CD4-positive, alpha-beta T cell treated with Interleukin-17A for 4 hours (primary cell): ENCODE results near the gene ZNF320.
"Not testable (repeated sequence)": the region's sequence is repeated elsewhere in the genome, so short reads cannot be mapped to it uniquely, and the experiment has no call there.

Experiments used
- DNase-seq: peaks from one replicate; pipeline ENCODE4 v3.0.0-alpha.2; 2020; ENCODE audit warnings: mixed read lengths

The ZNF320 gene

DNA sequence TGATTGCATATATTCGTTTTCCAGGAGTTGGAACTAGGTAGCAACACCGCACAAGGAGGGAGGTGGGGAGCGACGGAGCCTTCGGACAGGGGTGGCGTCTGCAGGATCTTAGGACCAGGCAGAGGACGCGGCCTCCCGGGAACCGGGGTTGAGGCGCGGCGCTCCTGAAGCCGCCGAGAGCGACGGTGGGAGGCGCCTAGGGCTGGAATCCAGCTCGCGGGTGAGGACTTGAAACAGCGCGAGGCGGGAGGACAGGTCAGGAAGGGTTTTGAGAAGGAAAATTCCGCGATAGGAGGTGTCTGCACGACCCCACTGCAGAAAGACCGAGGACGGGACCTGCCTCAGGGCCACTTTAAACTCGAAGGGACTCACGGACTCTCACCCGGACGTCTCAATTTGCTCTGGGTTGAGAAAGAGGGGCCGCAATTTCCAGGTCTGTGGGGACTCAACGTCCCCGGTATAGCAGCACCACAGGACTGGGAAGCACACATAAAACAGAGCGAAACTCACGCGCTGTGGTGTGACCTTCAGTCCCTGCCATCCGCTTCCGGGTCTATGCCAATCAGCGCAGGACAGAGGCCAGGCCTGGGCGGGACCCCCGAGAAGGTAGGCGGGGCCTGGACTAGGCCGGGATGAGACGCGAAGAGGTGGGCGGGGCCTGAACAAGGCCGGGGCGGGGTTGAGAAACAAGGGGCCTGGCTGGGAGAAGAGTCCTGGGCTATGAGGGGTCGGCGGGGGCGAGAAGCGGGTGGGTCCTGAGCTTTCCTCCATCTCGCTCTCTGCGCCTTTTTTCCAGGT lies at the start of gene ZNF320:
Gene ZNF320 (minus strand): TSS at position 498 of the 798 bp plus-strand sequence. CDS start 7,380 bp downstream, outside the sequence.
- DNase-seq = peak; percentile 93

GRCh38 chr19:52946322-52947310 lies 49.2 kb upstream of the ZNF320 start:
- no peak for DNase-seq

DNA sequence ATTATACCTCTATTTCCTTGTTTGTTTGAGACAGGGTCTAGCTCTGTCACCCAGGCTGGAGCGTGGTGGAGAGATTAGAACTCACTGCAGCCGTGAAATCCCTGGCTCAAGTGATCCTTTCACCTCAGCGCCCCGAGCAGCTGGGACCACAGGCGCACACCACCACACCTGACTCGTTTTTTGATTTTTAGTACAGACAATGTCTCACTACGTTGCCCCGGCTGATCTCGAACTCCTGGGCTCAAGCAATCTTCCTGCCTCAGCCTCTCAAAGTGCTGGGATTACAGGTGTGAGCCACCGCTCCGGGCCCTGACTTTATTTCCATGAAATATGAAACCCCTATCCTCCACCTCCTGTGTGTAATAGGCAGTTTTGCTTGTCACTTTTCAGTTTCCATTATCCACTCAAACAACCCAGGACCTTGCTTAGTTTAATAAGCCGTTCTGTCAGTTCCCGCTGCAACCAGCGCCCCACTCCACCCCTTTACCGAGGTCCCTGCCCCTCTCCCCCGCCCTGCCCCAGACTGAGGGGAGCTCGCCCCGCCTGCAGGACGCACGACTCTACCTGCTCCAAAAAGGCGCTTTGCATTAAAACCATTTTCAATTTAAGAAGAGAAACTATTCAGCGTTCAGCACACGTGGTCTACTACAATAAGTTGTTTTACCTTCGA lies 48.4 kb upstream of the ZNF320 start:
- DNase-seq = no peak

- not testable (repeated sequence) for DNase-seq
Measured at GRCh38 chr19:52944703-52945493, 47.5 kb upstream of the ZNF320 start.

GRCh38 chr19:52943884-52944643 lies 46.6 kb upstream of the ZNF320 start:
- DNase-seq = no peak

DNA sequence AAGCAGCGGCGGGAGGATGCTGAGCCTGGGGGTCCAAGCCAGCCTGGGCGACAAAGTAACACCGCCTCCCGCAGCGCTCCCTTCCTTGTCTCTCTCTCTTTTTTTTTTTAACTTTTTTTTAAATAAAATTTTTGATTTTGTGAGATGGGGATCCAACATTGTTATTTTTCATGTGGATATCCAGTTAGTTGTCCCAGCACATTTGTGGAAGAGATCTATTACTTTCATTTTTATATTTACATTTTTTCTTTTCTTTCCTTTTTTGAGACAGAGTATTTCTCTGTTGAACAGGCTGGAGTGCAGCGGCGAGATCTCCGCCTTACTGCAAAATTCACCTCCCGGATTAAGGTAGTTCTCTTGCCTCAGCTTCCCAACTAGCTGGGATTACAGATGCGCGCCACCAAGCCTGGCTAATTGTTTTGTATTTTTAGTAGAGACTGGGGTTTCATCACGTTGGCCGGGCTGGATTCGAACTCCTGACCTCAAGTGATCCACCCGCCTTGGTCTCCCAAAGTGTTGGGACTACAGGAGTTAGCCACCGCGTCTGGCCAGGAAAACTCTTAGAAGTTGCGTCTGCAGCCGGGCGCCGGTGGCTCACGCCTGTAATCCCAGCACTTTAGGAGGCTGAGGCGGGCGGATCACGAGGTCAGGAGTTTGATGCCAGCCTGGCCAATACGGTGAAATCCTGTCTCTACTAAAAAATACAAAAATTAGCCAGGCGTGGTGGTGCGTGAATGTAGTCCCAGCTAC lies 45.9 kb upstream of the ZNF320 start:
- DNase-seq = no peak

DNA sequence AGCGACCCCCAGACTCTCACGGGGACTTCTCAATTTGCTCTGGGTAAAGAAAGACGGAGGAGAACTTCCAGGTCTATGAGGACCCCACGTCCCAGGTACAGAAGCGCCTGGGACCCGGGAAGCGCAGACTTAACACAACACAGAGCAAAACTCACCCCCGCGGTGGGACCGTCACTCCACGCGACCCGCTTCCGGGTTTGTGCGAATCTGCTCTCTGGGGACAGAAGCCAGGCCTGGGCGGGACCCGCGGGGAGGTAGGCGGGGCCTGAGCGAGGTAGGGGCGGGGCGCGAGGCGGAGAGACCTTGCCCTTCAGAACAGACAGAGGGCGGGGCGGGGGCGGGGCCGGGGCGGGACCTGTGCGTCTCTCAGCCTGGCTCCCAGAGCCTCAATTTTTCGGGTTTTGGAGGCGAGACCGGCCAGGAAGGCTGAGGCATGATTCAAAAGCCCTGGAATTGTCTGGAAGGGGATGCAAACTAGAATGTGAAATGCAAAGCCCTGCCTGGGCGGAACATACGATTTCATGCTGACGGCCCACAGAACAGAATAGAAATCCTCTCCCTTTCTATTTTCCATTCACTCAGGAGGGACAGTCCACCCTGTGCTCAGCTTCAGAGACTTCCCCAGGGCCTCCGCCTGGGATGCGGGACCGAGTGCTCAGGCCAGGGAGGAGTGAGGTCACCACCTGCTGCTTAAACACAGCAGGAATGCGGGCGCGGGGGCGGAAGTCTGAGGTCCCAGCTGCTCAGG lies 45.1 kb upstream of the ZNF320 start:
- peak; percentile 95 for DNase-seq

DNA sequence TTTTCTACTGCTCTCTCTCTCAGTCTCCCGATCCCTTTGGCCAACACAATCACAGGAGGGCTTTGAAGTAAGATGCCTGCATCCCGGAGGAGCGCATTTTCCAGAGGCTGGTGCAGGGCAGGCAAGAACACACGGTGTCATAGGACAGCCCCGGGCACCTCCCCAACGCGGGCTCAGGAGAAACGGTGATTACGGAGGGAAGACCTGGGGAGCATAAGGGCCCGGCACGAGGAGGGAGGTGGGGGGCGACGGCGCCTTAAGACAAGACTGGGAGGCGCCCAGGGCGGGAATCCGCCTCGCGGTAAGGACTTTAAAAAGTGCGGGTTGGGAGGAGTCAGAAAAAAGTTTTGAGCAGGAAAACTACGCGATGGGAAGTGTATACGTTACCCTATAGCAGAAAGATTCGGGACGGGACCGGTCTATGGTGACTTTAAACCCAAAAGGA lies 44.5 kb upstream of the ZNF320 start:
- DNase-seq = peak; percentile 27

- DNase-seq = not testable (repeated sequence)
Measured at GRCh38 chr19:52941523-52941922, 44.1 kb upstream of the ZNF320 start.

DNA sequence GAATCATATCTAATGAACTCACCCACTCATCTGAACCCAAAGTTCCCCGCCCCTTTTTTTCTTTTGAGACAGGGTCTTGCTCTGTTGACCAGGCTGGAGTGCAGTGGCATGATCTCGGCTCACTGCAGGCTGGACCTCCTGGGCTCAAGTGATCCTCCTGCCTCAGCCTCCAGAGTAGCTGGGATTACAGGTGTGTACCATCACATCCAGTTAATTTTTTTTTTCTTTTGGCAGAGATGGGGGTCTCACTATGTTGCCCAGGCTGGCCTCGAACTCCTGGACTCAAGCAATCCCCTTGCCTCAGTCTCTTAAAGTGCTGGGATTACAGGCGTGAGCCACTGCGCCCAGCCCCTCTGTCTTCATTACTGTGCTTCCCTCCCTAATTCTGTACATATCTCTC lies 43.5 kb upstream of the ZNF320 start:
- not testable (repeated sequence) for DNase-seq

DNA sequence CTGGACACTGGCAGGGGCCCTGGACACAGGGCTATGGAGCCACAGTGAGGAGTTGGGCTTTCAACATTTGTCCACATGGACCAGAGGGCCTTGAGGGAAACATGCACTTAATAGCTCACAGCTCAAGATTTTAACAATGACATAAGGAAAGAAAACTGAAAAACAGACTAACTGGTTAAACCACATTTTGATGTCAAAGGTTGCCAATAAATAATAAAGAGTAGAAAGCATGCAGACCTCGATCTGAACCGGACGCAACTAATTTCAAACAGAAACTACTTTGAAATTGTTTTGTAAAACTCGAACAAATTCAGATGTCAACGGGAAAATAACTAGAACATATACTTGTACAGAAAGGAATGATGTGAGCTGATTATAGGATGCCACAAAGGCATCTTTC lies 41.3 kb upstream of the ZNF320 start:
- DNase-seq = no peak

- DNase-seq = no peak
Measured at GRCh38 chr19:52936954-52937325, 39.5 kb upstream of the ZNF320 start.

DNA sequence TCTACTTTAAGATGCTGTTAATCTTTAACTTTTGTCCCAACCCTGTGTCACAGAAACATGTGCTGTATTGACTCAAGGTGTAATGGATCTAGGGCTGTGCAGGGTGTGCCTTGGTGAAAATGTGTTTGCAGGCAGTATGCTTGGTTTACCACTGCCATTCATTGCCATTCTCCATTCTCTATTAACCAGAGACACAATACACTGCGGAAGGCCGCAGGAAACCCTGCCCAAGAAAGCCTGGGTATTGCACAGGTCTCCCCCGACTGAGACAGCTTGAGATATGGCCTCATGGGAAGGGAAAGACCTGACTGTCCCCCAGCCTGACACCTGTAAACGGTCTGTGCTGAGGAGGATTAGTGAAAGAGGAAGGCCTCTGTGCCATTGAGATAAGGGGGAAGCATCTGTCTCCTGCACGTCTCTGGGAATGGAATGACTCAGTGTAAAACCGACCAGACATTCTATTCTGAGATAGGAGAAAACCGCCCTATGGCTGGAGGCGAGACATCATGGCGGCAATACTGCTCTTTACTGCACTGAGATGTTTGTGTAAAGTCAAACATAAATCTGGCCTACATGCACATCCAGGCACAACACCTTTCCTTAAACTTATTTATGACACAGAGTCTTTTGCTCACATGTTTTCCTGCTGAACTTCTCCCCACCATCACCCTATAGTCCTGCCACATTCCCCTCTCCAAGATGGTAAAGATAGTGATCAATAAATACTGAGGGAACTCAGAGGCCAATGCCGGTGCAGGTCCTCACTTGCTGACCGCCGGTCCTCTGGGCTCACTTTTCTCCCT lies 38.9 kb upstream of the ZNF320 start:
- no peak for DNase-seq

- no peak for DNase-seq
Measured at GRCh38 chr19:52935434-52935833, 38.0 kb upstream of the ZNF320 start.

DNA sequence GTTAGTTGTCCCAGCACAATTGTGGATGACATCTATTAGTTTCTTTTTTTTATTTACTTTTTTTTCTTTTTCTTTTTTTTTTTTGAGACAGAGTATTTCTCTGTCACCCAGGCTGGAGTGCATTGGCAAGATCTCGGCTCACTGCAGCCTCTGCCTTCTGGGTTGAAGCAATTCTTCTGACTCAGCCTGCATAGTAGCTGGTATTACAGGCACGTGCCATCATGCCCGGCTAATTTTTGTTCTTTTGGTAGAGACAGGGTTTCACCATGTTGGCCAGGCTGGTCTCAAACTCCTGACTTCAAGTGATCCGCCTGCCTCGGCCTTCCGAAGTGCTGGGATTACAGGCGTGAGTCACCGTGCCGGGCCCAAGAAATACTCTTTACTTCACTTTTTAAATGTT lies 27.2 kb upstream of the ZNF320 start:
- not testable (repeated sequence) for DNase-seq

DNA sequence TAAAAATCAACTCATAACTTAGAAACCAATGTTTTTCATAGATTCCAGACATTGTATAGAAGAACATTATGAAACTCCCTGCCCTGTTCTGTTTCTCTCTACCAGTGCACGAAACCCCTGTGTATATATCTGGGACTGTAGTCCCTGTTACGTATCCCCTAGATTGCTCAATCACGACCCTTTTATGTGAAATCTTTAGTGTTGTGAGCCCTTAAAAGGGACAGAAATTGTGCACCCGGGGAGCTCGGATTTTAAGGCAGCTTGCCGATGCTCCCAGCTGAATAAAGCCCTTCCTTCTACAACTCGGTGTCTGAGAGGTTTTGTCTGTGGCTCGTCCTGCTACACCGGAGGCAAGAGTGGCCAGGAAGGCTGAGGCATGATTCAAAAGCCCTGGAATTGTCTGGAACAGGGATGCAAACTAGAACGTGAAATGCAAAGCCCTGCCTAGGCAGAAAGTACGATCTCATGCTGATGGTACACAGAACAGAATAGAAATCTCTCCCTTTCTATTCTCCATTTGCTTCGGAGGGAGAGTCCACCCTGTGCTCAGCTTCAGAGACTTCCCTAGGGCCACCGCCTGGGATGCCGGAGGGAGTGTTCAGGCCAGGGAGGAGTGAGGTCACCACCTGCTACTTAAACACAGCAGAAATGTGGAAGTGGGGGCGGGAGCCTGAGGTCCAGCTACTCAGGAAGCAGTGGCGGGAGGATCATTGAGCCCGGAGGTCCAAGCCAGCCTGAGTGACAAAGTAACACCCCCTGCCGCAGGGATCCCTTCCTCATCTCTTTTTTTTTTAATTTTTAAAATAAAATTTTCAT lies 26.6 kb upstream of the ZNF320 start:
- no peak for DNase-seq

- peak; percentile 88 for DNase-seq
Measured at GRCh38 chr19:52922841-52923777, 25.7 kb upstream of the ZNF320 start, which contains the start of gene ZNF888. Gene ZNF888 (minus strand): TSS chr19:52923428. CDS start chr19:52917873, 5,555 bp downstream.
